HG03442 (cell line): ENCODE data around the gene HK3.

Experiments
- ATAC-seq: cut with Tn5 transposase; IDR thresholded peaks from one replicate; pipeline ENCODE4 v1.9.1; 2021; ENCODE audit warnings: mild to moderate bottlenecking, moderate library complexity; ENCODE audit not compliant: unreplicated experiment

HK3 gene

GRCh38 chr5:176870110-176870591 is 29.0 kb downstream of the HK3 start:
- ATAC-seq: no peak

GRCh38 chr5:176869501-176870109 is 29.5 kb downstream of the HK3 start:
- ATAC-seq: no peak

- no peak for ATAC-seq
These were observed 30.4 kb downstream of the HK3 start for GRCh38 chr5:176868731-176869130.

GRCh38 chr5:176868126-176868525 is 31.0 kb downstream of the HK3 start:
- no peak for ATAC-seq

GRCh38 chr5:176866707-176867310 is 32.3 kb downstream of the HK3 start:
- ATAC-seq: no peak

GRCh38 chr5:176865964-176866363 is 33.2 kb downstream of the HK3 start:
- no peak for ATAC-seq

GRCh38 chr5:176864755-176865154 is 34.4 kb downstream of the HK3 start:
- no peak for ATAC-seq

GRCh38 chr5:176863765-176864098 is 35.4 kb downstream of the HK3 start:
- no peak for ATAC-seq

- no peak for ATAC-seq
These were observed 35.9 kb downstream of the HK3 start for GRCh38 chr5:176863041-176863764.

- ATAC-seq: no peak
These were observed 36.7 kb downstream of the HK3 start for GRCh38 chr5:176862330-176862995.

- no peak for ATAC-seq
These were observed 37.9 kb downstream of the HK3 start for GRCh38 chr5:176861276-176861675.

GRCh38 chr5:176860381-176860780 is 38.8 kb downstream of the HK3 start:
- no peak for ATAC-seq

- ATAC-seq: no peak
These were observed 39.2 kb downstream of the HK3 start for GRCh38 chr5:176859916-176860315.

- no peak for ATAC-seq
These were observed 41.3 kb downstream of the HK3 start for GRCh38 chr5:176857894-176858273.

GRCh38 chr5:176857216-176857893 is 41.8 kb downstream of the HK3 start:
- ATAC-seq: no peak

- ATAC-seq: no peak
These were observed 42.4 kb downstream of the HK3 start for GRCh38 chr5:176856746-176857145.

- no peak for ATAC-seq
These were observed 43.5 kb downstream of the HK3 start for GRCh38 chr5:176855598-176855997.

GRCh38 chr5:176854164-176854563 is 45.0 kb downstream of the HK3 start:
- ATAC-seq: no peak

- ATAC-seq: no peak
These were observed 45.9 kb downstream of the HK3 start for GRCh38 chr5:176853151-176853778.

- ATAC-seq: no peak
These were observed 47.1 kb downstream of the HK3 start for GRCh38 chr5:176851871-176852658.
